Transverse colon (tissue), 4 donors: ENCODE measurements around the gene GPHA2. TPM values are rescaled to one million over a fixed set of nuclear protein-coding genes. Genes with fewer than 3 reads are reported as not detected.

ENCODE experiments used
- DNase-seq: peaks from one replicate; pipeline ENCODE4 v3.0.0-alpha.2; 2019
- H3K27ac ChIP-seq, 4 donors: fragments of 200-600 bp; sonication (generic); 2 replicates each; pipeline ENCODE4 v1.5.1; 2016 to 2018; ENCODE audit warnings: inconsistent platforms in 4 of 4
- H3K27me3 ChIP-seq: fragments of 200-600 bp; sonication (generic); 2 replicates; pipeline ENCODE4 v1.5.1; 2017; ENCODE audit warnings: inconsistent platforms
- H3K36me3 ChIP-seq, 4 donors: fragments of 200-600 bp; sonication (generic); 2 replicates each; pipeline ENCODE4 v1.5.1; 2017 to 2019; ENCODE audit warnings: inconsistent platforms in 4 of 4
- H3K4me1 ChIP-seq, 4 donors: fragments of 200-600 bp; sonication (generic); 2 replicates each; pipeline ENCODE4 v1.5.1; 2017 to 2020; ENCODE audit warnings: inconsistent platforms in 4 of 4
- H3K4me3 ChIP-seq, 4 donors: fragments of 200-600 bp; sonication (generic); 1 replicate in 1 of 4; 2 replicates in 3 of 4; pipeline versions ENCODE4 v1.5.1 to v1.6.1; 2017 to 2019; ENCODE audit warnings: inconsistent platforms in 4 of 4
- H3K9me3 ChIP-seq, 2 donors: fragments of 200-600 bp; sonication (generic); 2 replicates each; pipeline ENCODE4 v1.5.1; 2017 to 2019; ENCODE audit warnings: inconsistent platforms in 2 of 2
- CTCF ChIP-seq, 5 experiments: fragments of 200-600 bp in 3 of 5; fragments of 450-650 bp in 2 of 5; sonication (generic) in 3 of 5; IDR thresholded peaks; 1 replicate in 2 of 5; 2 replicates in 3 of 5; pipeline ENCODE4 v1.5.1; 2016 to 2017; ENCODE audit warnings: antibody characterized with exemption in 5 of 5, inconsistent platforms in 3 of 5, mild to moderate bottlenecking in 2 of 5, moderate library complexity in 1 of 5
- EP300 ChIP-seq: sonication (generic); formaldehyde crosslinking; IDR thresholded peaks from one replicate; pipeline ENCODE4 v1.6.1; 2017; ENCODE audit warnings: antibody characterized with exemption, low read depth
- POLR2A ChIP-seq: fragments of 450-650 bp; IDR thresholded peaks from one replicate; pipeline ENCODE4 v1.6.1; 2016; ENCODE audit warnings: antibody characterized with exemption, mild to moderate bottlenecking, moderate library complexity
- POLR2AphosphoS5 ChIP-seq, 3 donors: sonication (generic); formaldehyde crosslinking; IDR thresholded peaks; one replicate each; pipeline ENCODE4 v1.6.1; 2016; ENCODE audit warnings: antibody characterized with exemption in 3 of 3
- WGBS, 2 donors: methylation state at CpG; one replicate each; pipeline ENCODE4 v1.1.5; 2018; ENCODE audit warnings: low coverage in 1 of 2; 5-methylcytosine and 5-hydroxymethylcytosine counted together
- in situ Hi-C, 4 donors: fragments of 200-750 bp; cut with MboI; loops; one replicate each; pipeline versions ENCODE4 v1.15.0 to v1.15.1; 2017; ENCODE audit warnings: low sequenced_read_pairs in 3 of 4, low pct_ligation_motif_present in 1 of 4, low pct_unique_long_range_greater_than_20kb in 1 of 4
- intact Hi-C: fragments of 100-400 bp; cut with DNase I; formaldehyde crosslinking; loops from one replicate; pipeline ENCODE4 v1.15.1; 2023; ENCODE audit warnings: low total_unique reads
- total RNA-seq, 4 donors: library from RNA; depleted of rRNA; stranded (reverse); fragments of >200 nt; gene quantifications; one replicate each; pipeline ENCODE4 v1.1.0, GENCODE V29; 2016

Gene GPHA2
- total RNA-seq, 4 donors from 2014 or later: 6.0 TPM; not detected in 3

- DNase-seq: no peak
Observed at GRCh38 chr11:64896448-64897022, 39.2 kb downstream of the GPHA2 start.

GRCh38 chr11:64894812-64895452, 40.8 kb downstream of the GPHA2 start:
- TF ChIP-seq EP300 (no peak), POLR2A (no peak), CTCF (IDR thresholded peaks at IDR 0.05) (no peak), POLR2AphosphoS5 (IDR thresholded peaks at IDR 0.05) (no peak)
- no peak for DNase-seq
- Histone ChIP-seq H3K4me1 (peaks cover 11 to 12% (median 11%) of the 10 kb centered on the region in 4 donors), H3K36me3 (peaks cover 0 to 20% (median 2%) of the 10 kb centered on the region in 4 donors), H3K4me3 (no peak overlapping the region), H3K9me3 (no peaks in the 10 kb centered on the region), H3K27me3 (no peaks in the 10 kb centered on the region), H3K27ac (peak overlapping the region; percentile 88 to 96 (median 94))
- WGBS, 2 donors: 83% methylated on average over 31 of the region's 39 CpGs; no CpG with 5 or more reads in 1 of the 2 donors
- in situ Hi-C loops: loop anchor here in 3 of 4 donors (5.0 to 10.0 kb wide), 2 partner anchors 48 to 50 kb away; partner anchors contain the start of gene CDC42BPG (in 1 of the 3)
- intact Hi-C loops: loop anchor here (5.0 kb wide), 1 partner anchor 48 kb away; no protein-coding TSS in a partner anchor

More at GRCh38 chr11:64896448-64897022, 39.2 kb downstream of the GPHA2 start:
- Histone ChIP-seq H3K4me3 (no peak overlapping the region), H3K4me1 (peaks cover 11 to 12% (median 11%) of the 10 kb centered on the region in 4 donors), H3K27me3 (no peaks in the 10 kb centered on the region), H3K36me3 (peaks cover 0 to 20% (median 8%) of the 10 kb centered on the region in 4 donors), H3K9me3 (no peaks in the 10 kb centered on the region), H3K27ac (no peak overlapping the region)
- in situ Hi-C loops (loop anchor here in 1 of 4 donors (10.0 kb wide), 1 partner anchor 52 kb away; the partner anchor contains the start of gene CDC42BPG), intact Hi-C loops (loop anchor here (5.0 kb wide), 1 partner anchor 49 kb away; no protein-coding TSS in a partner anchor)
- WGBS, 2 donors: 87% methylated on average over 11 of the region's 14 CpGs; no CpG with 5 or more reads in 1 of the 2 donors
- TF ChIP-seq POLR2AphosphoS5 (IDR thresholded peaks at IDR 0.05): no peak
- TF ChIP-seq POLR2A: no peak

GRCh38 chr11:64894070-64894811, 41.5 kb downstream of the GPHA2 start:
- no peaks in the 10 kb centered on the region for H3K9me3 ChIP-seq
- TF ChIP-seq POLR2AphosphoS5 (IDR thresholded peaks at IDR 0.05): peak in 2 of 3 donors; percentile 76 to 80
- TF ChIP-seq EP300: no peak
- peak; percentile 88 to 99 (median 92) for TF ChIP-seq CTCF (IDR thresholded peaks at IDR 0.05)
- peak overlapping the region in 3 of 4 donors; percentile 1 to 66 (median 54) for H3K4me3 ChIP-seq
- WGBS, 2 donors: 23% methylated on average over 13 of the region's 14 CpGs; no CpG with 5 or more reads in 1 of the 2 donors
- in situ Hi-C loops: loop anchor here in 3 of 4 donors (5.0 to 10.0 kb wide), 2 partner anchors 47 to 49 kb away; partner anchors contain the start of gene CDC42BPG (in 1 of the 3)
- peaks cover 11 to 16% (median 11%) of the 10 kb centered on the region in 4 donors for H3K4me1 ChIP-seq
- peak overlapping the region; percentile 88 to 96 (median 94) for H3K27ac ChIP-seq
- DNase-seq: peak; percentile 95
- peaks cover 0 to 18% (median 2%) of the 10 kb centered on the region in 4 donors for H3K36me3 ChIP-seq
- intact Hi-C loops: no loop called here
- H3K27me3 ChIP-seq: no peaks in the 10 kb centered on the region

GRCh38 chr11:64893194-64894069, 42.3 kb downstream of the GPHA2 start:
- H3K27ac ChIP-seq: peak overlapping the region; percentile 88 to 96 (median 94)

More at GRCh38 chr11:64893194-64894069, 42.3 kb downstream of the GPHA2 start:
- Histone ChIP-seq H3K27me3 (no peaks in the 10 kb centered on the region), H3K4me3 (peak overlapping the region; percentile 21 to 72 (median 60)), H3K4me1 (peaks cover 11 to 22% (median 16%) of the 10 kb centered on the region in 4 donors), H3K36me3 (peaks cover 0 to 14% (median 2%) of the 10 kb centered on the region in 4 donors), H3K9me3 (no peaks in the 10 kb centered on the region)
- peak; percentile 94 for DNase-seq
- in situ Hi-C loops: loop anchor here in 3 of 4 donors (5.0 to 10.0 kb wide), 2 partner anchors 46 to 49 kb away; partner anchors contain the start of gene CDC42BPG (in 1 of the 3)
- 43% methylated on average over 22 of the region's 25 CpGs; no CpG with 5 or more reads in 1 of the 2 donors for WGBS, 2 donors
- intact Hi-C loops: no loop called here
- TF ChIP-seq POLR2A: peak; percentile 99
- TF ChIP-seq CTCF (IDR thresholded peaks at IDR 0.05): peak in 3 of 5 experiments; percentile 20 to 82 (median 65)
- peak; percentile 79 for TF ChIP-seq EP300
- TF ChIP-seq POLR2AphosphoS5 (IDR thresholded peaks at IDR 0.05): peak; percentile 90 to 98 (median 98)
